Astrocyte of the spinal cord (primary cell): ENCODE data around the gene C2orf49.
A peak's percentile ranks its signal among the peaks of the same experiment; 100 is the strongest.

Experiments
- DNase-seq: peaks from one replicate; pipeline ENCODE4 v3.0.0; 2011; ENCODE audit warnings: low read depth, low spot score
- H3K4me3 ChIP-seq: 2 replicates; pipeline ENCODE4 v1.5.1; 2011; ENCODE audit warnings: low read depth, mild to moderate bottlenecking, low read length, moderate library complexity
- CTCF ChIP-seq: IDR thresholded peaks from 2 replicates; pipeline ENCODE4 v1.5.1; 2012; ENCODE audit warnings: low read depth, mild to moderate bottlenecking, low read length, inconsistent platforms
- in situ Hi-C: cut with HindIII; loops from 2 replicates; pipeline ENCODE4 v1.10.0; 2017; ENCODE audit warnings: low sequenced_read_pairs

Gene C2orf49

GRCh38 chr2:105383432-105384166 is 46.3 kb downstream of the C2orf49 start:
- in situ Hi-C loops, result no loop called here
- no peak for DNase-seq
- TF ChIP-seq CTCF, result no peak
- no peak overlapping the region for H3K4me3 ChIP-seq

- no peak overlapping the region for H3K4me3 ChIP-seq
- in situ Hi-C loops, result no loop called here
- no peak for TF ChIP-seq CTCF
- no peak for DNase-seq
These were observed 46.9 kb downstream of the C2orf49 start for GRCh38 chr2:105384216-105384615.

- in situ Hi-C loops, result no loop called here
- TF ChIP-seq CTCF, result no peak
- H3K4me3 ChIP-seq, result no peak overlapping the region
- DNase-seq, result no peak
These were observed 47.5 kb downstream of the C2orf49 start for GRCh38 chr2:105384861-105385260.

- no peak overlapping the region for H3K4me3 ChIP-seq
- in situ Hi-C loops, result no loop called here
- no peak for TF ChIP-seq CTCF
- no peak for DNase-seq
These were observed 48.6 kb downstream of the C2orf49 start for GRCh38 chr2:105385731-105386540.

- H3K4me3 ChIP-seq, result no peak overlapping the region
- DNase-seq, result no peak
- no peak for TF ChIP-seq CTCF
- in situ Hi-C loops, result no loop called here
These were observed 49.9 kb downstream of the C2orf49 start for GRCh38 chr2:105387225-105387624.

- peak; percentile 97 for DNase-seq
- no peak for TF ChIP-seq CTCF
- H3K4me3 ChIP-seq, result no peak overlapping the region
- in situ Hi-C loops, result no loop called here
These were observed 51.6 kb downstream of the C2orf49 start for GRCh38 chr2:105388971-105389381.
